Stimulated activated CD8-positive, alpha-beta memory T cell treated with anti-CD3 and anti-CD28 coated beads, Interleukin-12 subunit alpha, Interleukin-12 subunit beta, amount 100 ng/mL, for 24 hours (primary cell): ENCODE data around the gene BRCC3.

Experiments
- DNase-seq: peaks from one replicate; pipeline ENCODE4 v3.0.0-alpha.2; 2020; ENCODE audit errors: extremely low read depth

The BRCC3 gene

DNA sequence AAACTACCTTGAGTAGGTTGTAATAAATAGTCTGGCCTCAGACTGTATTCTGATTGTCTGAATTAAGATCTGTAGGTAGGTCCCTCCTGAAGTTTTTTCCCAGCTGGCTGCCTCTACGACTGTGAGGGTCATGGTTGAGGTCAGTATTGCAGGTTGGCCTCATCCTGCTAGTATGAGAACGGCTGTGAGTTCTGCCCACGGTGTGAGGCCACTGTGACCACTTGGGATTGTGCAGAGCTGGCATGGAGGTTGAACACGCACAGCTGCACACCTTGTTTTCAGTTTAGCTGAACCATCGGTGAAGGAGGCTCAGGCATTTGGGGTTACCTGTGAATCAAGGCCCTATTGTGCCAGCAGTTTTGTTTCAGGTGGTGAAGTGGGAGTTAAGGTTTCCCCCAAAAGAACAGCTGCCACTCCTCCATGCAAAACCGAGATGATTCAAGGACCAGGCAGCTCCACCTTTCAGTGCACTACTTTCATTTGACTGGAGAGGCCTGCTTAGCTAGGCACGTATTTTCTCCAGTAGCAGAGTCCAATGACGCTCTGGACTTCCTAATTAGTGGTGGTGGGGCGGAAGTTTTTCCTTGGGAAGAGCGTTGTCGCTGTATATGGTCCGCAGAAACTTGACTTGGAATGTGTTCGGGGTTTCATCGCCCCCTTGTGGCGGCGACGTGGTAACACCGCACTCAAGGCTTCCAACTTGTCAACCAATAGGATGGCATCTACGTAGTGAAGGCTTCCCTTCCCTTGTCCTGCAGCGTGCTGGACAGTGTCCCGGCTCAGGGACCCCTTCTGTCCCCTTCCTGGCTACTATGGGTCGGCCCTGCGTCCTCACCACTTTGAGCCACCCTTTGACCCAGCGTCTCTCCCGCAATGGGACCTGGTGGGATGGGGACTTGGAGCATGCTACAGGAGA is 14.2 kb upstream of the BRCC3 start:
- DNase-seq, result no peak

- no peak for DNase-seq
Observed at GRCh38 chrX:155061760-155062159, 9.5 kb upstream of the BRCC3 start.

DNA sequence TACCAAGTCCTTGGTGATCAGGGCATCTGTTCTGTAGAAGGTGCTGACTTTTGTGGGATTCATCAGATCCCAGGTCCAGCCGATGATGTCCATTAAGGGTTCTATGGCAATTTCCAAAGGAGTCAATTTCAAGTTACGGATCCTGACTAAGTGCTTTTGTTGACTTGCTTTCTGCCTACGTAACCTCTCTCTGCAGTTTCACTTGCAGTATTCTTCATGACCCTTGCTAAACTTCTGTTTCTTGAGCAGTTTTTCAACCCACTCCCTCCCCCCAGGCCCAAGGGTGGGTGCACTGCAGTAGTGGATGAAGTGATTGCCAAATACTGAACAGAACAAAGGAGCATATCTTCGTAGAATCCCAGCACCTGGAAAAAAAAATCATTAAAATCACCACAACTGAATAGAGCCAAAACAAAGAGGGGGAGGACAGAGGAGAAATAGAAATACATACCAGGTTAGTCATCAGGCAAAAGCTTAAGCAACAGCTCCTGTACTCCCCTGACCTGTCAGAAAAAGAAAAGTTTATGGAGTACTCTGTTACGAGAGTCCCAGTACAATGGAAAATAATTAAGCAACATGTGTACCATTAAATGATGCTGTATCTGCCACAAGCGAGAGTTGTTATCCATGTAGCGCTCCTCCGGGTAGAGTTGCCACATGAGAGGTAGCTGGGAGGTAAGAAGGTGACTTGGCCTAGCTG is 6.1 kb upstream of the BRCC3 start:
- no peak for DNase-seq

DNA sequence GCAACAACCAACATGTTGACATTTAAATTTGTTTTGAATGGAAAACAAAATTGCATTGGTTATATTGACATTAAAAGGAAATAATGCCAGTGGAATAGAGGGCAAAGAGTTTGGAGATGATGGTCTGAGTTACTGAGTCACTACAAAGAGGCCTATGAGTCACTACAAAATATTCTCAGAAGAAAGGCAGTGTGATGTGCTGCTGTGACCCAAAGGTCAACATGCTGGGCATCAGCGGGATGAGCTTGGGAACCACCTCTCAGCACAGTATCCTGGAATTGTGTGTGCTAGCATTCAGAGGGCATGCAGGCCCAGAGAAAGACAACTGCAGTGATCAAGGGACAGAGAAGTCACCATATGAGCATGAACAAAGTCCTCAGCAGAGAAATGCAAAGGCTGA is 3.1 kb upstream of the BRCC3 start:
- DNase-seq, result no peak

DNA sequence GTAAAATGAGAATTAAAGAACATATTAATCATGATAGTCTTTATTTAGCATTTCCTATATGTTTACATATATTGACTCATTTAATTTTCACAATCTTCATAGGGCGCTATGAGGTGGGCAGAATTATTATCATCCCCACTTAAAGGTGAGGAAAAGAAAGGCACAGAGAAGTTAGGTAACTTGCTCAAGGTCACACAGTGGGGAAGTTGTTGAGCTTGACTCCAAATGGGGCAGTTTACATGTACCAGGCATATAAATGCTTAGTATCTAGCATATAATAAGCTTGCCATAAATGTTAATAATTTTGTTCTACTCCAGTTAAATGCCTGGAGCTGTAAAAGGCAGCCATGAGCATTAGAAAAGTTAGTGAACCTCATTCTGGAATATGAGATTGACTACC is 1.9 kb upstream of the BRCC3 start:
- no peak for DNase-seq

- no peak for DNase-seq
Observed at GRCh38 chrX:155070038-155070437, 1.3 kb upstream of the BRCC3 start.

DNA sequence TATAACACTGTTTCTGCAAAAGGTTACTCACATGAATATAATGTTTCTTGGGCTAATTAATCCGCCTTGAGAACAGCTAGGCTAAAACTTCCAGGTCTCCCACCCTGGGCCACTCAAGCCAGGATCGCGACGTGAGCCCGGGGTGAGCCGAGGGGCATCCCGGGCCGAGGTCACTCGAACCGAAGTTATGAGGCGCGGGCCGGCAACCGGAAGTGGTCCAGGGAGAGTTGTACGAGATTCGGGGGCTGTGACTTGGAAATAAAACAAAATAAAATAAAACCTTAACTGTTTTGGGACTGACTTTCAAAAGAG is 689 bp upstream of the BRCC3 start:
- no peak for DNase-seq

DNA sequence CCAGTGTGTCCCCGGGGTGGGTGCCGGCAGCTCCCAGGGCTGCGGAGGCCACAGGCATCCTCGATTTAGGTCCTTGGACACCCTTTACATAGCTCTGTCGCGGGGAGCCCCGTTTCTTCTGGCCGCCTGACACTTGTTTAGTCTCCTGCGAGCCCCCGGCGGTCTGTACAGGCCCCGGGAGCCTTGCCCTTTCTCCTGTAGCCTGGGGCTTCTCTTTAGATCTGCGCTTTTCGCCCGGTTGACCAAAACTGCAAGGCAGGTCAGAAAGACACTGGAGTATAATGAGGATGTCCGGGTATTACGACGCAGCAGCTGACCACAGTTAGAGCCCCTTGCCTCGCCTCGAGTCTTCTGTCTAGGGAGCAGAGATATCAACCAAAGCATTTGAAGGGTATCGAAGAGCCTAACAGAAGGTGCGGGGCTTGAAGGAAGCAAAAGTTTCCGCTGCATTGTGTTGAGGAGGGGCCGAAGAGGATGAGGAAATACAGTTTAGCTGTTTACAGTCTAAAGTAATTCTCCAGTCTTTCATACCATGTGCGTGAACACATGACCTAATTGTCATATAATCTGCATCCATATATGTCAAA is 479 bp downstream of the BRCC3 start:
- no peak for DNase-seq

DNA sequence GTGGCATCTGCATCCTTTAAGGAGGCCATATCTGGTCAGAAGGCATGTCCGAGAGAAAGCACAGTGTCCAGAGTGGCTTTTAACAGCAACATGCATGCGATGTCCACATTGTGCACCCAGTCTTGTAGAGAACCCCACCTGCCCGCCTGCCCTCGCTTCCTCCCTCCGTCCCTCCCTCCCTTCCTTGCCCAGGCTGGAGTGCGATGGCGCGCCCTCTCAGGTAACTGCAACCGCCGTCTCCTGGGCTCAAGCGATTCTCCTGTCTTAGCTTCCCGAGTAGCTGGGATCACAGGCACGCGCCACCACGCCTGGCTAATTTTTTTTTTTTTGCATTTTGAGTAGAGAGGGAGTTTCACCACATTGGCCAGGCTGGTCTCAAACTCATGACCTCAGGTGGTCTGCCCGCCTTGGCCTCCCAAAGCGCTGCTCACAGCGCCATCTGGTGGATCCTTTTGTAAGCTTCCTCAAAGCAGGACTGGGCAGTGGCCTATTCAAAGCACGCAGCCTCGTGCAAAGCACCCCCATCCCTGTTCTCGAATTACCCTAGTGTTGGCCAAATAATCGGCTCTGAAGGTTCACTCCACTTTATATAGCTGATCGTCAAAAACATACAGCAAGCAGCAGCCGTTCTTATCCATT is 15.0 kb downstream of the BRCC3 start:
- DNase-seq, result no peak

GRCh38 chrX:155086961-155087735 is 15.8 kb downstream of the BRCC3 start:
- DNase-seq, result no peak

GRCh38 chrX:155094468-155095061 is 23.3 kb downstream of the BRCC3 start:
- DNase-seq, result no peak

GRCh38 chrX:155105919-155106318 is 34.6 kb downstream of the BRCC3 start:
- DNase-seq, result no peak

GRCh38 chrX:155108427-155108826 is 37.1 kb downstream of the BRCC3 start:
- DNase-seq, result no peak

- no peak for DNase-seq
Observed at GRCh38 chrX:155112171-155112570, 40.9 kb downstream of the BRCC3 start.

- no peak for DNase-seq
Observed at GRCh38 chrX:155113097-155113496, 41.8 kb downstream of the BRCC3 start.

- no peak for DNase-seq
Observed at GRCh38 chrX:155115174-155115819, 44.0 kb downstream of the BRCC3 start.

DNA sequence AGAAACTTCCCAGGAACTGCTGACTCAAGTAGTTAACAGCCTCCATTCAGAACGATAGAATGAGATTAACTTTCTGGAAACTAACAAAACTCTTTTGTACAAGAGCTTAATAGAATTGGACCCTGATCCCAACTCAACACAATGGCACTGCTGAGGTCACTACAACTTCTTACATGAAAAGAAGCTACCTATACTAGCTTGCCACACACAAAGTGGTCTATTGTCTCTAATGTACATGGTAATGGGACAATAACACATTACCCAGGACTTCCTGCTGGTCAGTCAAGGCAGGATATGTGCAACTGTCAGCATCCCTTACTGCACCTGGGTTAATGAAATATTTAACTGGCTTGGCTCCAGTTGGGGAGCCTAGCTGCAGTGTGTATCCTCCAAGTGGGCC is 56.2 kb downstream of the BRCC3 start:
- DNase-seq, result no peak

DNA sequence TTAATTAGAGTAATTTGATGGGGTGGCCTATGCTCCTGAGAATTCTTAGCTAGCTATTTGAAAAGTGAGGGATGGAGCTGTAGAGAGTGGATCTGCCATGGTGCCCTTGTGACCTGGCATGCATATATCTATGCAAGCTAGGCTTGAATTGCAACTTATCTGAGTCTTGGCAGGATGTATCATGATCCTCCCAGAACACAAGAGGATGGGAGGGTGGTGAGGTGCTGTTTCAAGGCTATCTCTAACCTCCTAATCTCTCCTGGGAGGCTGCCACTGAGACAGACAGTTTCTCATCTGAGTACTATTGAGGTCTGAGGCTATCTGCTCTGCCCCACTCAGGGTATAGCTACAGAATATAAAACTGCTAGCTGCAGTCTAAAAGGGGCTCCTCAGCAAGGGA is 56.6 kb downstream of the BRCC3 start:
- DNase-seq, result no peak

GRCh38 chrX:155132110-155132509 is 60.8 kb downstream of the BRCC3 start:
- DNase-seq, result no peak

GRCh38 chrX:155134255-155134654 is 62.9 kb downstream of the BRCC3 start:
- no peak for DNase-seq
